GM18499 (cell line): ENCODE results near the gene TNNT1.
A peak's percentile ranks its signal among the peaks of the same experiment; 100 is the strongest.

Experiments used
- ATAC-seq: cut with Tn5 transposase; IDR thresholded peaks from one replicate; pipeline ENCODE4 v1.9.1; 2021; ENCODE audit warnings: moderate number of reproducible peaks; ENCODE audit not compliant: insufficient read depth, unreplicated experiment

Gene TNNT1

GRCh38 chr19:55146705-55147273 lies 2.2 kb downstream of the TNNT1 start:
- no peak for ATAC-seq

GRCh38 chr19:55146078-55146704 lies 2.8 kb downstream of the TNNT1 start:
- no peak for ATAC-seq

GRCh38 chr19:55145232-55145631 lies 3.8 kb downstream of the TNNT1 start:
- ATAC-seq = no peak

DNA sequence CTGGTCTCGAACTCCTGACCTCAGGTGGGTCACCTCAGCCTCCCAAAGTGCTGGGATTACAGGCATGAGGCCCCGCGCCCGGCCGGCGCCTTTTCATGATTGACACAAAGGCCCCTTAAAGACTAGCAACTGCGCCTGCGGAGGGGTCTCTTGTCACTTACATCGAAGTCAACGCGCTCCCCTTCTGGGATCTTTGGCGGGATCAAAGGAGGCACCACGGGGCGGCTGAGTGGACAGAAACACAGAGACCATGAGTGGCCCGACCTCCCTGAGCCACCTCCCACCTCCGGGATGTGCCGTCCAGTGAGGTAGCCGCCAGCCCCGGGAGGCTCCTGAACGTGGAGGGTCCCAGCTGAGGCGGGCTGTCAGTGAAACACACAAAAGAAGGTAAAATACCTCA lies 7.3 kb downstream of the TNNT1 start:
- ATAC-seq = no peak

- ATAC-seq = no peak
Measured at GRCh38 chr19:55137915-55138314, 11.1 kb downstream of the TNNT1 start.

DNA sequence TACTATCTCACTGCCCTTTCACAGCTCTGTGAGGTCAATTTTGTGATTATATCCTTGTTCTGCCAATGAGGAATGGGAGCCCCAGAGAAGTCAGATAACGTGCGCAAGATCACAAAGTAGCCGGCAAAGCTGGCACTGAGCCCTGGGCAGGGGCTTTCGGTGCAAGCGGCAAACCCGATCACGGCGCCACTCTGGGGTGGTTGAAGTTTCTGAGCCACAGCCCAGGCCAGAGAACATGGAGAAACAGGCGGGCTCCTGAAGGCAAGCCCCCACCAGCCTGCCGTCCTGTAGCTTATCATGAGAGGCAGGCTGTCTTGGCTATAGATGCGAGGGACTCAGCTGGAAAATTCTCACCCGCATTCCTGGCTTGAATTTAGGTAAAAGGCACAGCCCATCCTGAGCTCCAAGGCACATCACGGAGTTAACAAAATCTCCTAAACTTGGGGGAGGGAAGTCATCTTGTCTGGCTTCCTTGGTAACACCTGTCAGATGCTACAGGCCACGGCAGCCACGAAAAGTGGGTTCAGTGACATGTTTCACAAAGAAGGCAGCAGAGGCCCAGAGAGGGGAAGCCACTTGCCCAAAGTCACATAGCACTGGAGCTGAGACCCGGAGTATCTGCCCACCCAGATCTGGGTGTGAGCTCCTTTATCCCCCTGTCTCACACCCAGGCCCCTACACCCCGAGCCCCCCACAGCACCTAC lies 12.5 kb downstream of the TNNT1 start:
- ATAC-seq = no peak

DNA sequence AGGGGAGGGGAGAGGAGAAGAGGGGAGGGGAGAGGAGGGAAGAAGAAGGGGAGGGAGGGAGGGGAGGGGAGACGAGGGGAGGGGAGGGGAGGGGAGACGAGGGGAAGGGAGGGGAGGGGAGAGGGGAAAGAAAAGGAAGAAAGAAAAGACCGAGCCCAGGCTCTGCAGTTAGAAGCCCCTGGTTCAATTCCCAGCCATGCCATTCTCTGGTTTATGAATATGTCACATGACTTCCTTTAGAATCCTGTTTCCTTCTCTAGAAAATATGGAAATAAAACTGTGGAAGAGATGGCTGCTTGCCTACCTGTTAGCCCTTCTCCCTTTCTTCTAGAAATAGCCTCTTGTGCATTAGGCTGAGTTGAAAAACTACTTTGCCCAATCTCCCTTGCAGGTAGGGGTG lies 14.3 kb downstream of the TNNT1 start:
- ATAC-seq = no peak

DNA sequence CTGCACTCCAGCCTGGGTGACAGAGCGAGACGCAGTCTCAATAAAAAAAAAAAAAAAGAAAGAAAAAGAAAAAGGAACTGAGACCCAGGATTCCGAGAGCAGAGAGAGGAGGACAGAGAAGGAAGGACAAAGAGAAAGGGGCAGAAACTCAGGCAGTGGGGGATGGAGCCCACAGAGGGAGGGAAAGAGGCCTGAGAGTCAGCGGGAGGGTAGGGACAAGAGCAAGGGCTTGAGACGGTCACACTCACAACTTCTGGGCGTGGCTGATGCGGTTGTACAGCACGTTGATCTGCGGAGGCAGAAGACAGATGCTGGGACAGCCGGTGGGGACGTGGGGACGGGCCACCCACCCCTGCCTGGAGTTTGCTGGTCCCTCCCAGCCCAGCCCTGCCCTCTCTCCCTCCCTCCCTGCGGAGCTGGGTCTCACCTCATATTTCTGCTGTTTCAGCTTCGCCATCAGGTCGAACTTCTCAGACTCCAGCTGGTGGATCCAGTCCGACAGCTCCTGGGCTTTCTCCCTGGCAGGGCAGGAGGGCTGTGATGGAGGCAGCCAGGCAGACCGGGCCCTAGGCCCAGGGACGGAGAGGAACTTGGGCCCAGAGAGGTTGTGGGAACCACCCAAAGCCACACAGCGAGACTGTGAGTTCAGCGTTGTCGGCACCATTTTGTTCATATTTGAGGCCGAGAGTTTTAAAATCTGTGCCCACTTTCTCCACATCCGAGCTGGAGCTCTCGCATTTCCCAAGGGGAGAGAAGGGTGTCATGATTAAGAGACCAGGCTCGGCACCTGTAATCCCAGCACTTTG lies 15.2 kb downstream of the TNNT1 start:
- no peak for ATAC-seq

DNA sequence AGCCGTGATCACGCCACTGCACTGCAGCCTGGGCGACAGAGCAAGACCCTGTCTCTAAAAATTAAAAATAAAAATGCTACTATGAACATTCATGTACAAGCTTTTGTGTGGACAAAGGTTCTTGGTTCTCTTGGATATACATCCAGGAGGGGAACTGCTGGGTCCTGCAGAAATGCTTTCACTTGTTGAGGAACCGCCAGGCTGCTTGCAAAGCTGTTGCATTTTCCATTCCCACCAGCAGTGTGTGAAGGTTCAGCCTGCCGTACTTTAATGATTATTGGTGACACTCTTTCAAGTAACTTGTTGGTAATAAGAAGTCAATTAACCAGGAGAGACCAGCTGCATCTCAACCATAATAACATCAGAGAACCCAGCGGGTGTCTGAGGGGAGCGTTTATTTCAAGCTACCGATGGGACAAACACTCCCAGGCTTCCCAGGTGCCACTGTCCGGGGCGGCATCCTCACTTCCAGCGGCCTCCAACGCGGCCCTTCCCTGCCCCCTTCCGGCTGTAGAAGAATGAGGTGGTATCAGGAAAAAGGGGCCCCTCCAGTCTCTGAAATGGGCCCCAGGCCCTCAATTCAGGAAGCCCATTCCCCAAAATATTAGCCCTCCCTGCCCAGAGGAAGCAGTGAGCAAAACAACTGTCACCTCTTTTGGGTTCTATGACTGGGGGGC lies 16.4 kb downstream of the TNNT1 start:
- no peak for ATAC-seq

DNA sequence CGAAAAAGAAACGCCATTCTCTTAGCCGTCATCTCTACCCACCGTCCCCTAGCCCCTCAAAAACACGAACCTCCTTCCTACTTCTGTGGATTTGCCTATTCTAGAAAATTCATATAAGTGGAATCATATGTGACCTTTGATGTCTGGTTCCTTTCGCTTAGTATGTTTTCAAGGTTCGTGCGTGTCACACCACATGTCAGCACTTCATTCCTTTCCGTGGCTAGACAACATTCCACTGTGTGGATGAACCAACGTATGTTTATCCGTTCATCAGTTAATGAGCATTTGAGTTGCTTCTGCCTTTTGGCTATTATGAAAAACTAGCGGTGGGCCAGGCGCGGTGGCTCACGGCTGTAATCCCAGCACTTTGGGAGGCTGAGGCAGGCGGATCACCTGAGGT lies 17.6 kb downstream of the TNNT1 start:
- no peak for ATAC-seq

- ATAC-seq = no peak
Measured at GRCh38 chr19:55119053-55119452, 30.0 kb downstream of the TNNT1 start.

GRCh38 chr19:55118401-55118991 lies 30.5 kb downstream of the TNNT1 start:
- no peak for ATAC-seq

GRCh38 chr19:55117663-55118391 lies 31.2 kb downstream of the TNNT1 start:
- peak; percentile 58 for ATAC-seq

GRCh38 chr19:55116859-55117662 lies 31.9 kb downstream of the TNNT1 start, which contains the start of gene PPP1R12C:
Gene PPP1R12C (minus strand): TSS chr19:55117637. CDS start chr19:55117543, 94 bp downstream.
- ATAC-seq = no peak

- ATAC-seq = no peak
Measured at GRCh38 chr19:55116232-55116858, 32.7 kb downstream of the TNNT1 start.

GRCh38 chr19:55115446-55116065 lies 33.5 kb downstream of the TNNT1 start:
- no peak for ATAC-seq

DNA sequence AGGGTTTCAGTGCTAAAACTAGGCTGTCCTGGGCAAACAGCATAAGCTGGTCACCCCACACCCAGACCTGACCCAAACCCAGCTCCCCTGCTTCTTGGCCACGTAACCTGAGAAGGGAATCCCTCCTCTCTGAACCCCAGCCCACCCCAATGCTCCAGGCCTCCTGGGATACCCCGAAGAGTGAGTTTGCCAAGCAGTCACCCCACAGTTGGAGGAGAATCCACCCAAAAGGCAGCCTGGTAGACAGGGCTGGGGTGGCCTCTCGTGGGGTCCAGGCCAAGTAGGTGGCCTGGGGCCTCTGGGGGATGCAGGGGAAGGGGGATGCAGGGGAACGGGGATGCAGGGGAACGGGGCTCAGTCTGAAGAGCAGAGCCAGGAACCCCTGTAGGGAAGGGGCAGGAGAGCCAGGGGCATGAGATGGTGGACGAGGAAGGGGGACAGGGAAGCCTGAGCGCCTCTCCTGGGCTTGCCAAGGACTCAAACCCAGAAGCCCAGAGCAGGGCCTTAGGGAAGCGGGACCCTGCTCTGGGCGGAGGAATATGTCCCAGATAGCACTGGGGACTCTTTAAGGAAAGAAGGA lies 34.4 kb downstream of the TNNT1 start:
- no peak for ATAC-seq
